Neural cell (in vitro differentiated cells): ENCODE results near the gene FCHSD1. TPM values are rescaled to one million over a fixed set of nuclear protein-coding genes. Genes with fewer than 3 reads are reported as not detected.

Experiments
- H2AFZ ChIP-seq: fragments of 200-600, 300-800 bp; sonication (generic), shearing (Covaris generic); 2 replicates; pipeline ENCODE4 v1.6.0; 2014; ENCODE audit warnings: low read depth, mild to moderate bottlenecking, antibody characterized with exemption, low read length, moderate library complexity
- H3F3A ChIP-seq: fragments of 200-600 bp; shearing (Covaris generic); 2 replicates; pipeline ENCODE4 v1.6.1; 2016; ENCODE audit warnings: mild to moderate bottlenecking, moderate library complexity, mixed read lengths, antibody characterized with exemption, low read length; ENCODE audit not compliant: insufficient read depth, poor library complexity, severe bottlenecking
- H3K27ac ChIP-seq: fragments of 200-600, 300-800 bp; sonication (generic), shearing (Covaris generic); 2 replicates; pipeline ENCODE4 v1.5.1; 2014; ENCODE audit warnings: mild to moderate bottlenecking, low read length, moderate library complexity
- H3K27me3 ChIP-seq: fragments of 300-800, 200-600 bp; sonication (generic), shearing (Covaris generic); 2 replicates; pipeline ENCODE4 v1.6.0; 2014; ENCODE audit warnings: mild to moderate bottlenecking, low read depth, low read length, moderate library complexity; ENCODE audit not compliant: insufficient read depth
- H3K36me3 ChIP-seq: fragments of 300-800, 200-600 bp; sonication (generic), shearing (Covaris generic); 2 replicates; pipeline ENCODE4 v1.5.1; 2014; ENCODE audit warnings: mild to moderate bottlenecking, antibody characterized with exemption, low read length, moderate library complexity; ENCODE audit not compliant: insufficient read depth
- H3K4me2 ChIP-seq: fragments of 300-800, 200-600 bp; sonication (generic), shearing (Covaris generic); 2 replicates; pipeline ENCODE4 v1.6.0; 2014; ENCODE audit warnings: mild to moderate bottlenecking, low read length
- H3K4me3 ChIP-seq: fragments of 300-800, 200-600 bp; sonication (generic), shearing (Covaris generic); 2 replicates; pipeline ENCODE4 v1.5.1; 2014; ENCODE audit warnings: mild to moderate bottlenecking, low read length, moderate library complexity
- H3K79me2 ChIP-seq: fragments of 200-600 bp; shearing (Covaris generic); replicated peaks from 2 replicates; pipeline ENCODE4 v1.6.0; 2014; ENCODE audit warnings: mild to moderate bottlenecking, low read length, moderate library complexity; ENCODE audit not compliant: insufficient read depth
- H3K9ac ChIP-seq: fragments of 300-800, 200-600 bp; sonication (generic), shearing (Covaris generic); 2 replicates; pipeline ENCODE4 v1.6.1; 2016; ENCODE audit warnings: mild to moderate bottlenecking, low read length, mixed read lengths
- H3K9me2 ChIP-seq: fragments of 200-600 bp; shearing (Covaris generic); 2 replicates; pipeline ENCODE4 v1.6.1; 2016; ENCODE audit warnings: mild to moderate bottlenecking, low read length, mixed read lengths; ENCODE audit not compliant: insufficient read depth
- H3K9me3 ChIP-seq: fragments of 200-600, 300-800 bp; sonication (generic), shearing (Covaris generic); 2 replicates; pipeline ENCODE4 v1.6.1; 2016; ENCODE audit warnings: mild to moderate bottlenecking, mixed run types, low read length, moderate library complexity, mixed read lengths
- H4K20me1 ChIP-seq: fragments of 200-600 bp; shearing (Covaris generic); 2 replicates; pipeline ENCODE4 v1.6.1; 2016; ENCODE audit warnings: mild to moderate bottlenecking, mixed run types; ENCODE audit not compliant: insufficient read depth
- EP300 ChIP-seq: fragments of 450-650 bp; conservative IDR thresholded peaks from 2 replicates; pipeline ENCODE4 v1.6.1; 2014; ENCODE audit warnings: antibody characterized with exemption, mild to moderate bottlenecking, moderate library complexity; ENCODE audit not compliant: poor library complexity, severe bottlenecking
- EZH2 ChIP-seq: fragments of 200-600, 300-800 bp; shearing (Covaris generic), sonication (generic); IDR thresholded peaks from 2 replicates; pipeline ENCODE4 v1.6.1; 2014; ENCODE audit warnings: antibody characterized with exemption, low read length, borderline replicate concordance, mild to moderate bottlenecking; ENCODE audit not compliant: insufficient read depth, poor library complexity, severe bottlenecking
- MXI1 ChIP-seq: fragments of 450-650 bp; conservative IDR thresholded peaks from 2 replicates; pipeline ENCODE4 v1.6.1; 2014; ENCODE audit warnings: antibody characterized with exemption, mild to moderate bottlenecking; ENCODE audit not compliant: poor library complexity, severe bottlenecking
- POLR2AphosphoS5 ChIP-seq: IDR thresholded peaks from 2 replicates; pipeline ENCODE4 v1.6.1; 2012
- RAD21 ChIP-seq: fragments of 450-650 bp; conservative IDR thresholded peaks from 2 replicates; pipeline ENCODE4 v1.6.1; 2014; ENCODE audit warnings: antibody characterized with exemption, mild to moderate bottlenecking, moderate library complexity
- REST ChIP-seq: IDR thresholded peaks from 2 replicates; pipeline ENCODE4 v1.6.1; 2012; ENCODE audit warnings: borderline replicate concordance
- SMC3 ChIP-seq: fragments of 450-650 bp; conservative IDR thresholded peaks from 2 replicates; pipeline ENCODE4 v1.6.1; 2014; ENCODE audit warnings: antibody characterized with exemption, mild to moderate bottlenecking, moderate library complexity; ENCODE audit not compliant: poor library complexity
- TAF1 ChIP-seq: IDR thresholded peaks from 2 replicates; pipeline ENCODE4 v1.6.1; 2012; ENCODE audit warnings: low read depth
- polyA plus RNA-seq: library from polyadenylated mRNA; depleted of rRNA; stranded (reverse); fragments of >200 nt; gene quantifications from 2 replicates; pipeline ENCODE4 v1.2.3, GENCODE V29; 2014
- TF ChIP-seq, protein P1 (sequence below): fragments of 450-650 bp; IDR thresholded peaks from 2 replicates; pipeline ENCODE4 v1.5.1; 2014; ENCODE audit warnings: antibody characterized with exemption, mild to moderate bottlenecking, moderate library complexity; ENCODE audit not compliant: poor library complexity, severe bottlenecking

Gene FCHSD1
- polyA plus RNA-seq, 1 donor from 2014 or later = 3.9 TPM

GRCh38 chr5:141662028-141662427 is 10.8 kb upstream of the FCHSD1 start:
- H3K9me2 ChIP-seq = no peaks in the 10 kb centered on the region
- H3K27ac ChIP-seq = no peak overlapping the region
- no peaks in the 10 kb centered on the region for H3K79me2 ChIP-seq
- H4K20me1 ChIP-seq = no peaks in the 10 kb centered on the region
- H3K36me3 ChIP-seq = no peaks in the 10 kb centered on the region
- no peak for TF ChIP-seq MXI1
- TF ChIP-seq TAF1 = no peak
- no peak for TF ChIP-seq RAD21
- TF ChIP-seq EZH2 = no peak
- TF ChIP-seq POLR2AphosphoS5 = no peak
- TF ChIP-seq, protein P1, sequence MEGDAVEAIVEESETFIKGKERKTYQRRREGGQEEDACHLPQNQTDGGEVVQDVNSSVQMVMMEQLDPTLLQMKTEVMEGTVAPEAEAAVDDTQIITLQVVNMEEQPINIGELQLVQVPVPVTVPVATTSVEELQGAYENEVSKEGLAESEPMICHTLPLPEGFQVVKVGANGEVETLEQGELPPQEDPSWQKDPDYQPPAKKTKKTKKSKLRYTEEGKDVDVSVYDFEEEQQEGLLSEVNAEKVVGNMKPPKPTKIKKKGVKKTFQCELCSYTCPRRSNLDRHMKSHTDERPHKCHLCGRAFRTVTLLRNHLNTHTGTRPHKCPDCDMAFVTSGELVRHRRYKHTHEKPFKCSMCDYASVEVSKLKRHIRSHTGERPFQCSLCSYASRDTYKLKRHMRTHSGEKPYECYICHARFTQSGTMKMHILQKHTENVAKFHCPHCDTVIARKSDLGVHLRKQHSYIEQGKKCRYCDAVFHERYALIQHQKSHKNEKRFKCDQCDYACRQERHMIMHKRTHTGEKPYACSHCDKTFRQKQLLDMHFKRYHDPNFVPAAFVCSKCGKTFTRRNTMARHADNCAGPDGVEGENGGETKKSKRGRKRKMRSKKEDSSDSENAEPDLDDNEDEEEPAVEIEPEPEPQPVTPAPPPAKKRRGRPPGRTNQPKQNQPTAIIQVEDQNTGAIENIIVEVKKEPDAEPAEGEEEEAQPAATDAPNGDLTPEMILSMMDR = no peak
- TF ChIP-seq SMC3 = no peak
- TF ChIP-seq EP300 = no peak
- TF ChIP-seq REST = no peak
- H3K9me3 ChIP-seq = no peaks in the 10 kb centered on the region
- no peak overlapping the region for H3K4me3 ChIP-seq
- H3K9ac ChIP-seq = no peak overlapping the region
- no peaks in the 10 kb centered on the region for H3K27me3 ChIP-seq
- H3K4me2 ChIP-seq = no peak overlapping the region
- no peak overlapping the region for H2AFZ ChIP-seq
- H3F3A ChIP-seq = no peaks in the 10 kb centered on the region

DNA sequence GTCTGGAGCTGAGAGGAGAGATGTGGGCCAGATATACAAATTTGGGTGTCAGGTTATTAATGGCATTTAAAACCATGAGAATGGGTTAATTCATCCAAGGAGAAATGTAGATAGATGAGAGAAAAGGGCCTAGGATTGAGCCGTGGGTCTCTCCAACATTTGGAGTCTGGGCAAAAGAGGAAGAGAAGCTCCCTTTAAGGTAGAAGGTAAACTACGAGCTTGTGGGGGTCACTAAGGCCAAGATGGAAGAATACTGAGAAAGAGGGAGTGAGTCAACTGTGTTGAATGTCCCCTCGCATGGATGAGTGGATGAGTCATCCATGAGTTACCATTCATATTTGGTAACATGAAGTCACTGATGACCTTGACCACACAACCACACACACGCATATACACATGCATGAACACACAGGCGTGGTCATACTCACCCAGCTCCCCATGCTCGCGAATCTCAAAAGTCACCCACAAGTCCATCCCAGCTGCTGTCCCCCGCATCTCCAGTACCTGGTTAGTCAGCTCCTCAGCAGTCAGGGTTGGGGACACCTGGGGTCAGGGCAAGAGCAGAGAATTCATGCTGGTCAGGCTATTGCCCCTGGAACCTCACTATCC is 6.8 kb upstream of the FCHSD1 start:
- no peaks in the 10 kb centered on the region for H3K36me3 ChIP-seq
- no peak overlapping the region for H3K4me3 ChIP-seq
- no peaks in the 10 kb centered on the region for H4K20me1 ChIP-seq
- H3K9me2 ChIP-seq = no peaks in the 10 kb centered on the region
- no peak overlapping the region for H3K9ac ChIP-seq
- no peaks in the 10 kb centered on the region for H3K27me3 ChIP-seq
- H3K9me3 ChIP-seq = no peaks in the 10 kb centered on the region
- H3K27ac ChIP-seq = no peak overlapping the region
- H3K79me2 ChIP-seq = no peaks in the 10 kb centered on the region
- H3K4me2 ChIP-seq = no peak overlapping the region
- no peak overlapping the region for H2AFZ ChIP-seq
- TF ChIP-seq EZH2 = no peak
- no peak for TF ChIP-seq REST
- TF ChIP-seq SMC3 = no peak
- no peak for TF ChIP-seq EP300
- TF ChIP-seq RAD21 = no peak
- TF ChIP-seq, protein P1 = no peak
- TF ChIP-seq TAF1 = no peak
- TF ChIP-seq MXI1 = no peak
- no peak for TF ChIP-seq POLR2AphosphoS5
- no peaks in the 10 kb centered on the region for H3F3A ChIP-seq
